SK-N-SH treated with all-trans-retinoic acid at 6 μM for 48 hours (cell line): Measurements from ENCODE around the gene PLCL2.

ENCODE experiments used
- ARNTL ChIP-seq: fragments of 450-650 bp; formaldehyde crosslinking; IDR thresholded peaks from 2 replicates; pipeline ENCODE4 v1.5.0; 2020; ENCODE audit warnings: low read depth, mild to moderate bottlenecking, moderate library complexity, borderline replicate concordance
- CREB5 ChIP-seq: fragments of 250-450 bp; sonication (Bioruptor Pico); IDR thresholded peaks from 2 replicates; pipeline ENCODE4 v1.5.1; 2020; ENCODE audit warnings: low read depth, mild to moderate bottlenecking, moderate library complexity
- ESRRG ChIP-seq: fragments of 250-450 bp; sonication (Bioruptor Pico); IDR thresholded peaks from 2 replicates; pipeline ENCODE4 v1.6.1; 2021; ENCODE audit warnings: mild to moderate bottlenecking
- ISL1 ChIP-seq: fragments of 250-450 bp; sonication (Bioruptor Pico); IDR thresholded peaks from 2 replicates; pipeline ENCODE4 v2.1.2; 2022; ENCODE audit warnings: mild to moderate bottlenecking, moderate library complexity
- OSR1 ChIP-seq: fragments of 250-450 bp; sonication (Bioruptor Pico); IDR thresholded peaks from 2 replicates; pipeline ENCODE4 v1.8.0; 2022; ENCODE audit warnings: moderate library complexity, mild to moderate bottlenecking, inconsistent platforms
- PATZ1 ChIP-seq: fragments of 250-450 bp; sonication (Bioruptor Pico); IDR thresholded peaks from 2 replicates; pipeline ENCODE4 v1.8.0; 2020; ENCODE audit warnings: mild to moderate bottlenecking, moderate library complexity, borderline replicate concordance
- PPARA ChIP-seq: fragments of 250-450 bp; sonication (Bioruptor Pico); IDR thresholded peaks from 2 replicates; pipeline ENCODE4 v1.5.0; 2020; ENCODE audit warnings: mild to moderate bottlenecking, borderline replicate concordance
- RARB ChIP-seq: fragments of 250-450 bp; sonication (Bioruptor Pico); IDR thresholded peaks from 2 replicates; pipeline ENCODE4 v1.8.0; 2021; ENCODE audit warnings: mild to moderate bottlenecking, moderate library complexity
- TCF4 ChIP-seq: fragments of 250-450 bp; sonication (Bioruptor Pico); IDR thresholded peaks from 2 replicates; pipeline ENCODE4 v1.8.0; 2021; ENCODE audit warnings: mild to moderate bottlenecking, moderate library complexity, borderline replicate concordance
- TOX ChIP-seq: fragments of 250-450 bp; sonication (Bioruptor Pico); IDR thresholded peaks from 2 replicates; pipeline ENCODE4 v1.8.0; 2021; ENCODE audit warnings: mild to moderate bottlenecking, moderate library complexity, borderline replicate concordance
- TF ChIP-seq, protein P1 (sequence below): fragments of 250-450 bp; sonication (Bioruptor Pico); IDR thresholded peaks from 2 replicates; pipeline ENCODE4 v1.8.0; 2021; ENCODE audit warnings: low read depth, mild to moderate bottlenecking, moderate library complexity, borderline replicate concordance

DNA sequence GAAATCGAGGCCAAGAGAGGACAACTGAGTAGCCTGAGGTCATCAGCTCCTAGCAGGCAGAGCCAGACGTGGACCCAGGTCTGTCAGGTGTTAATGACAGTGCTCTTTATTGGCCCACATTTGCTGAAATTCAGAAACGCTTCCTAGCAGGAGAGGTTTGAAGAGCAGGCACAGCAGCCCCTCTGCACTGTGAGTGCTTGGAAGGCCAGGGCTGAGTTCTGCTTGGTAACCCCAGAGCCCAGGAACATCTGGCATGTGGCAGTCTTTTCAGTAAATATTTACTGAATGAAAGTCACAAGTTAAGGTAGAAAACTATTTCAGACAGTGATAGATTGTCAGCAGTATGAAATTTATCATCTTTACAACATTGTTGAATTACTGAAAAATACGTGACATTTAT is 102.4 kb downstream of the PLCL2 start:
- TF ChIP-seq ISL1 (CRISPR knock-in tag): no peak
- TF ChIP-seq, protein P1, sequence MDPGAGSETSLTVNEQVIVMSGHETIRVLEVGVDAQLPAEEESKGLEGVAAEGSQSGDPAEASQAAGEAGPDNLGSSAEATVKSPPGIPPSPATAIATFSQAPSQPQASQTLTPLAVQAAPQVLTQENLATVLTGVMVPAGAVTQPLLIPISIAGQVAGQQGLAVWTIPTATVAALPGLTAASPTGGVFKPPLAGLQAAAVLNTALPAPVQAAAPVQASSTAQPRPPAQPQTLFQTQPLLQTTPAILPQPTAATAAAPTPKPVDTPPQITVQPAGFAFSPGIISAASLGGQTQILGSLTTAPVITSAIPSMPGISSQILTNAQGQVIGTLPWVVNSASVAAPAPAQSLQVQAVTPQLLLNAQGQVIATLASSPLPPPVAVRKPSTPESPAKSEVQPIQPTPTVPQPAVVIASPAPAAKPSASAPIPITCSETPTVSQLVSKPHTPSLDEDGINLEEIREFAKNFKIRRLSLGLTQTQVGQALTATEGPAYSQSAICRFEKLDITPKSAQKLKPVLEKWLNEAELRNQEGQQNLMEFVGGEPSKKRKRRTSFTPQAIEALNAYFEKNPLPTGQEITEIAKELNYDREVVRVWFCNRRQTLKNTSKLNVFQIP (CRISPR knock-in tag): no peak
- TF ChIP-seq ARNTL (CRISPR knock-in tag): no peak
- no peak for TF ChIP-seq PATZ1 (CRISPR knock-in tag)
- TF ChIP-seq PPARA: no peak
- TF ChIP-seq CREB5 (CRISPR knock-in tag): no peak
- no peak for TF ChIP-seq RARB (CRISPR knock-in tag)
- TF ChIP-seq OSR1 (CRISPR knock-in tag): no peak
- no peak for TF ChIP-seq TOX (CRISPR knock-in tag)
- no peak for TF ChIP-seq TCF4
- TF ChIP-seq ESRRG (CRISPR knock-in tag): no peak
